Cardiac muscle cell (in vitro differentiated cells and primary cell): ENCODE measurements around the gene MLLT10. TPM values are rescaled to one million over a fixed set of nuclear protein-coding genes. Genes with fewer than 3 reads are reported as not detected.

Experiments used
- DNase-seq, 2 donors: peaks; one replicate each; pipeline versions ENCODE4 v3.0.0 to v3.0.0-alpha.2; 2010 to 2017; ENCODE audit warnings: low read depth in 1 of 2, low spot score in 1 of 2
- H3K27ac ChIP-seq: fragments of 200-600 bp; sonication (generic); 2 replicates; pipeline ENCODE4 v1.5.1; 2016
- H3K27me3 ChIP-seq: fragments of 200-600 bp; sonication (generic); 2 replicates; pipeline ENCODE4 v1.6.0; 2016; ENCODE audit warnings: control low read depth
- H3K36me3 ChIP-seq: fragments of 200-600 bp; sonication (generic); 2 replicates; pipeline ENCODE4 v1.5.1; 2016; ENCODE audit warnings: control low read depth
- H3K4me1 ChIP-seq: fragments of 200-600 bp; sonication (generic); 2 replicates; pipeline ENCODE4 v1.8.1; 2017; ENCODE audit warnings: low read depth, mild to moderate bottlenecking, mixed run types
- H3K4me3 ChIP-seq: fragments of 200-600 bp; sonication (generic); 2 replicates; pipeline ENCODE4 v1.5.1; 2016; ENCODE audit warnings: mild to moderate bottlenecking
- H3K9me3 ChIP-seq: fragments of 200-600 bp; sonication (generic); 2 replicates; pipeline ENCODE4 v1.5.1; 2017; ENCODE audit warnings: low read depth, mild to moderate bottlenecking, control low read depth
- CTCF ChIP-seq: IDR thresholded peaks from 2 replicates; pipeline ENCODE4 v1.5.1; 2012; ENCODE audit warnings: low read depth, mild to moderate bottlenecking, low read length
- polyA plus RNA-seq: library from polyadenylated mRNA; unstranded; fragments of >200 nt; fragmentation: Nextera tagmentation; extraction: Ambion mirVana; gene quantifications from 2 replicates; pipeline ENCODE4 v1.2.1, GENCODE V29; 2016
- total RNA-seq: library from RNA; depleted of rRNA; stranded (reverse); fragments of >200 nt; gene quantifications from 2 replicates; pipeline ENCODE4 v1.2.3, GENCODE V29; 2016

The MLLT10 gene
- total and polyA plus RNA-seq, 2 experiments from 2014 or later = 38.4 to 40.6 TPM

- Histone ChIP-seq H3K4me1 (peaks cover 9% of the 10 kb centered on the region), H3K27ac (no peak overlapping the region), H3K27me3 (no peaks in the 10 kb centered on the region), H3K4me3 (no peak overlapping the region), H3K9me3 (no peaks in the 10 kb centered on the region), H3K36me3 (no peaks in the 10 kb centered on the region)
- TF ChIP-seq CTCF = no peak
- no peak for DNase-seq
These were observed 43.3 kb upstream of the MLLT10 start for GRCh38 chr10:21490711-21491105.

GRCh38 chr10:21492421-21492820 lies 41.6 kb upstream of the MLLT10 start:
- no peak overlapping the region for H3K4me3 ChIP-seq
- H3K36me3 ChIP-seq = no peaks in the 10 kb centered on the region
- no peaks in the 10 kb centered on the region for H3K9me3 ChIP-seq
- no peak for DNase-seq
- no peaks in the 10 kb centered on the region for H3K27me3 ChIP-seq
- TF ChIP-seq CTCF = no peak
- no peak overlapping the region for H3K27ac ChIP-seq
- H3K4me1 ChIP-seq = peaks cover 10% of the 10 kb centered on the region

GRCh38 chr10:21493784-21494183 lies 40.2 kb upstream of the MLLT10 start:
- Histone ChIP-seq H3K27ac (no peak overlapping the region), H3K4me3 (no peak overlapping the region), H3K4me1 (peaks cover 18% of the 10 kb centered on the region), H3K27me3 (no peaks in the 10 kb centered on the region), H3K36me3 (no peaks in the 10 kb centered on the region), H3K9me3 (no peaks in the 10 kb centered on the region)
- no peak for TF ChIP-seq CTCF
- DNase-seq = no peak

- no peaks in the 10 kb centered on the region for H3K36me3 ChIP-seq
- H3K27ac ChIP-seq = peak overlapping the region; percentile 94
- H3K4me3 ChIP-seq = peak overlapping the region; percentile 59
- H3K27me3 ChIP-seq = no peaks in the 10 kb centered on the region
- TF ChIP-seq CTCF = no peak
- peak; percentile 65 to 66 for DNase-seq
- H3K4me1 ChIP-seq = peaks cover 23% of the 10 kb centered on the region
- H3K9me3 ChIP-seq = no peaks in the 10 kb centered on the region
These were observed 39.6 kb upstream of the MLLT10 start for GRCh38 chr10:21494191-21495001.

- no peaks in the 10 kb centered on the region for H3K9me3 ChIP-seq
- H3K36me3 ChIP-seq = no peaks in the 10 kb centered on the region
- H3K27me3 ChIP-seq = no peaks in the 10 kb centered on the region
- H3K27ac ChIP-seq = peak overlapping the region; percentile 94
- peaks cover 24% of the 10 kb centered on the region for H3K4me1 ChIP-seq
- peak; percentile 12 for TF ChIP-seq CTCF
- DNase-seq = no peak
- H3K4me3 ChIP-seq = peak overlapping the region; percentile 59
These were observed 38.9 kb upstream of the MLLT10 start for GRCh38 chr10:21495002-21495751.
